ENCODE data around the gene DMGDH.

Gene DMGDH

GRCh38 chr5:79069488-79070349 is at the start of gene DMGDH, which contains the start of gene BHMT2:
Gene DMGDH (minus strand): TSS chr5:79069674. CDS start chr5:79069620, 54 bp downstream.
Gene BHMT2 (plus strand): TSS chr5:79069767. CDS start chr5:79069783, 16 bp downstream.
- DNase-seq = peak; percentile 92

GRCh38 chr5:79112703-79113058 is 43.2 kb upstream of the DMGDH start:
- DNase-seq = no peak

- DNase-seq = no peak
These were observed 42.7 kb upstream of the DMGDH start for GRCh38 chr5:79111960-79112702.

- DNase-seq = no peak
These were observed 42.0 kb upstream of the DMGDH start, which contains the start of gene BHMT for GRCh38 chr5:79111387-79111959. Gene BHMT (plus strand): TSS chr5:79111809. CDS start chr5:79111886, 77 bp downstream.

- peak; percentile 59 for DNase-seq
These were observed 40.3 kb upstream of the DMGDH start for GRCh38 chr5:79109527-79110492.

- DNase-seq = no peak
These were observed 39.3 kb upstream of the DMGDH start for GRCh38 chr5:79108792-79109191.

GRCh38 chr5:79108086-79108485 is 38.6 kb upstream of the DMGDH start:
- no peak for DNase-seq

- DNase-seq = no peak
These were observed 37.7 kb upstream of the DMGDH start for GRCh38 chr5:79107020-79107796.

GRCh38 chr5:79105868-79106267 is 36.4 kb upstream of the DMGDH start:
- DNase-seq = no peak

- peak; percentile 61 for DNase-seq
These were observed 24.3 kb upstream of the DMGDH start for GRCh38 chr5:79093762-79094161.

GRCh38 chr5:79091064-79091463 is 21.6 kb upstream of the DMGDH start:
- DNase-seq = no peak

- no peak for DNase-seq
These were observed 19.0 kb upstream of the DMGDH start for GRCh38 chr5:79088507-79088906.

GRCh38 chr5:79086116-79086515 is 16.6 kb upstream of the DMGDH start:
- no peak for DNase-seq

GRCh38 chr5:79081779-79082178 is 12.3 kb upstream of the DMGDH start:
- DNase-seq = no peak

GRCh38 chr5:79080804-79081203 is 11.3 kb upstream of the DMGDH start:
- DNase-seq = no peak

GRCh38 chr5:79077680-79078365 is 8.3 kb upstream of the DMGDH start:
- no peak for DNase-seq

GRCh38 chr5:79076819-79077218 is 7.3 kb upstream of the DMGDH start:
- DNase-seq = no peak

- DNase-seq = no peak
These were observed 6.4 kb upstream of the DMGDH start for GRCh38 chr5:79075646-79076426.

GRCh38 chr5:79074641-79075040 is 5.2 kb upstream of the DMGDH start:
- peak; percentile 54 for DNase-seq

- DNase-seq = peak; percentile 78
These were observed 835 bp upstream of the DMGDH start for GRCh38 chr5:79070350-79070667.
